Stimulated activated CD8-positive, alpha-beta memory T cell treated with anti-CD3 and anti-CD28 coated beads, Interleukin-2, amount 100 ng/mL, for 48 hours (primary cell): ENCODE results near the gene TFG.
"Not testable (repeated sequence)": the region's sequence is repeated elsewhere in the genome, so short reads cannot be mapped to it uniquely, and the experiment has no call there.

Experiments used
- DNase-seq, 2 donors: peaks; one replicate each; pipeline ENCODE4 v3.0.0-alpha.2; 2020; ENCODE audit warnings: low read depth in 2 of 2

TFG gene

GRCh38 chr3:100708989-100709841 is at the start of gene TFG:
TSS of gene TFG (plus strand) at chr3:100709494. CDS start at chr3:100713686, 4,192 bp downstream.
- DNase-seq: peak; percentile 94 to 95

- not testable (repeated sequence) for DNase-seq
Observed at GRCh38 chr3:100661294-100661693, 48.0 kb upstream of the TFG start.

GRCh38 chr3:100662113-100662823 is 47.0 kb upstream of the TFG start:
- no peak for DNase-seq

- peak in 1 of 2 donors; percentile 8 for DNase-seq
Observed at GRCh38 chr3:100665230-100665629, 44.1 kb upstream of the TFG start.

GRCh38 chr3:100666699-100667098 is 42.6 kb upstream of the TFG start:
- not testable (repeated sequence) for DNase-seq

GRCh38 chr3:100667316-100667715 is 42.0 kb upstream of the TFG start:
- DNase-seq: not testable (repeated sequence)

GRCh38 chr3:100670995-100671394 is 38.3 kb upstream of the TFG start:
- not testable (repeated sequence) for DNase-seq

GRCh38 chr3:100681496-100681895 is 27.8 kb upstream of the TFG start:
- no peak for DNase-seq

GRCh38 chr3:100682056-100682853 is 27.0 kb upstream of the TFG start:
- no peak for DNase-seq

GRCh38 chr3:100682854-100683760 is 26.2 kb upstream of the TFG start:
- DNase-seq: no peak

- DNase-seq: no peak
Observed at GRCh38 chr3:100693225-100693624, 16.1 kb upstream of the TFG start.

GRCh38 chr3:100695696-100696095 is 13.6 kb upstream of the TFG start:
- no peak for DNase-seq

- no peak for DNase-seq
Observed at GRCh38 chr3:100696161-100696560, 13.1 kb upstream of the TFG start.

- no peak for DNase-seq
Observed at GRCh38 chr3:100697172-100697571, 12.1 kb upstream of the TFG start.

- no peak for DNase-seq
Observed at GRCh38 chr3:100697723-100698285, 11.5 kb upstream of the TFG start.

GRCh38 chr3:100698736-100699135 is 10.6 kb upstream of the TFG start:
- no peak for DNase-seq

- DNase-seq: no peak
Observed at GRCh38 chr3:100700708-100701107, 8.6 kb upstream of the TFG start.

GRCh38 chr3:100702082-100702979 is 7.0 kb upstream of the TFG start:
- no peak for DNase-seq

GRCh38 chr3:100702980-100703345 is 6.3 kb upstream of the TFG start:
- DNase-seq: no peak

- DNase-seq: no peak
Observed at GRCh38 chr3:100703865-100704264, 5.4 kb upstream of the TFG start.
